Panc1 (cell line): ENCODE measurements around the gene GRAMD1C. TPM values are rescaled to one million over a fixed set of nuclear protein-coding genes. Genes with fewer than 3 reads are reported as not detected.

Source experiments
- ATAC-seq: fragments of 200-7000 bp; cut with Tn5 transposase; 2 replicates; pipeline ENCODE4 v1.9.1; 2020; ENCODE audit warnings: mild to moderate bottlenecking, moderate library complexity
- BruUV-seq: library from RNA; stranded (reverse); fragments of 400-500 nt; replicated peaks from 2 replicates; lab custom pipeline; 2021; lab: Mats Ljungman, UMichigan
- CTCF ChIA-PET: fragments of 300-600 bp; sonication (Branson Sonifier 250); formaldehyde crosslinking; loops from one replicate; lab custom pipeline; 2022; ENCODE audit warnings: antibody characterized with exemption; lab: Charles Lee
- POLR2A ChIA-PET: fragments of 300-600 bp; sonication (Branson Sonifier 250); formaldehyde crosslinking; loops from one replicate; lab custom pipeline; 2022; ENCODE audit warnings: antibody characterized with exemption; lab: Charles Lee
- DNase-seq: peaks from one replicate; pipeline ENCODE4 v3.0.0-alpha.2; 2010; ENCODE audit warnings: low read depth, low spot score
- H3K27ac ChIP-seq: 2 replicates; pipeline ENCODE4 v1.5.1; 2011; ENCODE audit warnings: mild to moderate bottlenecking, low read length, inconsistent platforms
- H3K27me3 ChIP-seq: fragments of 200-500 bp; sonication (Bioruptor generic); 2 replicates; pipeline ENCODE4 v1.6.0; 2014; ENCODE audit warnings: low read length, inconsistent platforms; ENCODE audit not compliant: control insufficient read depth, insufficient read depth
- H3K36me3 ChIP-seq: fragments of 200-500 bp; sonication (Bioruptor generic); 2 replicates; pipeline ENCODE4 v1.5.1; 2014; ENCODE audit warnings: inconsistent platforms, mild to moderate bottlenecking, low read length, moderate library complexity; ENCODE audit not compliant: control insufficient read depth, insufficient read depth
- H3K4me1 ChIP-seq: 2 replicates; pipeline ENCODE4 v1.5.1; 2011; ENCODE audit warnings: inconsistent platforms, mild to moderate bottlenecking, low read length, moderate library complexity; ENCODE audit not compliant: control insufficient read depth, insufficient read depth
- H3K4me3 ChIP-seq, 2 experiments: 2 replicates each; pipeline ENCODE4 v1.5.1; 2011 to 2012; ENCODE audit warnings: low read depth in 2 of 2, low read length in 2 of 2, mild to moderate bottlenecking in 2 of 2, inconsistent platforms in 1 of 2, moderate library complexity in 1 of 2
- H3K9me3 ChIP-seq: fragments of 200-500 bp; sonication (Bioruptor generic); 2 replicates; pipeline ENCODE4 v1.5.1; 2014; ENCODE audit warnings: low read depth, mild to moderate bottlenecking, inconsistent platforms, low read length, moderate library complexity; ENCODE audit not compliant: control insufficient read depth, insufficient read depth
- CTCF ChIP-seq: fragments of 450-650 bp; IDR thresholded peaks from 2 replicates; pipeline ENCODE4 v1.5.1; 2017; ENCODE audit warnings: mild to moderate bottlenecking
- POLR2AphosphoS5 ChIP-seq: IDR thresholded peaks from 2 replicates; pipeline ENCODE4 v1.6.1; 2012; ENCODE audit warnings: mild to moderate bottlenecking, low read depth, low read length, moderate library complexity
- SIN3A ChIP-seq: IDR thresholded peaks from 2 replicates; pipeline ENCODE4 v1.6.1; 2012; ENCODE audit warnings: low read depth, mild to moderate bottlenecking, low read length, moderate library complexity, borderline replicate concordance; ENCODE audit not compliant: insufficient read depth
- TCF7L2 ChIP-seq: IDR thresholded peaks from 2 replicates; pipeline ENCODE4 v1.6.1; 2011; ENCODE audit warnings: mild to moderate bottlenecking, low read depth, low read length, inconsistent platforms
- in situ Hi-C: cut with HindIII; loops from 2 replicates; pipeline ENCODE4 v1.10.0; 2016; ENCODE audit warnings: low sequenced_read_pairs, low pct_unique_long_range_greater_than_20kb
- intact Hi-C: fragments of 100-400 bp; cut with micrococcal nuclease; formaldehyde crosslinking; loops from one replicate; pipeline ENCODE4 v1.10.0; 2022; ENCODE audit not compliant: unreplicated experiment
- total RNA-seq: library from RNA; stranded (reverse); gene quantifications from one replicate; pipeline ENCODE4 v1.2.1, GENCODE V29; 2021; ENCODE audit not compliant: unreplicated experiment
- TF ChIP-seq, protein P1 (sequence below), 2 experiments: IDR thresholded peaks; 2 replicates each; pipeline ENCODE4 v1.6.1; 2011 to 2012; ENCODE audit warnings: low read depth in 2 of 2, control low read depth in 1 of 2, low read length in 1 of 2, mild to moderate bottlenecking in 1 of 2, moderate library complexity in 1 of 2; ENCODE audit not compliant: insufficient read depth in 1 of 2

GRAMD1C gene
- total RNA-seq, 1 experiment from 2014 or later = 3.9 TPM

DNA sequence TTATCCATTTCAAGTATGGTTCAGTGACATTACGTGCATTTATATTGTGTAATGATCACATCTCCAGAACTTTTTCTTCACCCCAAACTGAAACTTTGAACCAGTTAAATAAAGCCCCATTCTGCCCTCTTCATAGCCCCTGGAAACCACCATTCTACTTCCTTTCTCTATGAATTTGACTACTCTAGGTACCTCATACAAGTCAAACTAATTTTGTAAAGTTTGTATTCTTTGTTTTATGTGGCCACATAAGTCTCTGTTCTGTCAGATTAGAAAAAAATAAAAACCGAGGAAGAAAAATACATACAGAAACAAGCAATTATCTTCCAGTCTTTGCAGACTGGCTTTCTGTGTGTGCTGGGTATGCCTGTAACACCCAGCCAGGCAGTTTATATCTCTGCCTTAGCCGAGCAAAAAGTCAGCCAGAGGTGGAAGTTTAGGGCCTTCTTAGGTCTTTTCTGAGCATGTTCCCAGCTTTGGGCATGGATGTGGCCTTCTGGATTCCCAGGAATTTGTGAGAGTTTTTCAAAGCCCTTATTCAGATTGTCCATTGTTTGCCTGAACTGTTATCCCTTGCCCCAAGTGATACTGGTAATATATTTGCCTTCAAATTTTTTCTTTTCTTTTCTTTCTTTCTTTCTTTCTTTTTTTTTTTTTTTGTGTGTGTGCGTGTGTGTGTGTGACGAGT is 6.0 kb upstream of the GRAMD1C start:
- Histone ChIP-seq H3K4me3 (no peak overlapping the region), H3K4me1 (peaks cover 3% of the 10 kb centered on the region; the same call in 1 of the 2 replicates), H3K9me3 (peaks cover 6% of the 10 kb centered on the region; the same call in 1 of the 2 replicates), H3K27ac (no peak overlapping the region), H3K36me3 (no peaks in the 10 kb centered on the region), H3K27me3 (no peaks in the 10 kb centered on the region)
- TF ChIP-seq POLR2AphosphoS5 (no peak), CTCF (no peak)
- in situ Hi-C loops = no loop called here
- no TSS peak for BruUV-seq
- intact Hi-C loops = no loop called here
- ATAC-seq (no peak), DNase-seq (no peak)
- POLR2A ChIA-PET = no interaction called here
- CTCF ChIA-PET = no interaction called here

GRCh38 chr3:113834983-113835382 is 3.6 kb upstream of the GRAMD1C start:
- ChIA-PET CTCF (interaction anchor here (1.0 kb wide), 1 partner anchor 10 kb away, joined by 3 read pairs; no protein-coding TSS in a partner anchor), POLR2A (interaction anchor here (0.7 kb wide), 1 partner anchor 235 kb away, joined by 3 read pairs; no protein-coding TSS in a partner anchor)
- no peak overlapping the region for H3K4me3 ChIP-seq
- no peak overlapping the region for H3K27ac ChIP-seq
- peaks cover 3% of the 10 kb centered on the region; the same call in 1 of the 2 replicates for H3K4me1 ChIP-seq
- ATAC-seq (no peak), DNase-seq (no peak)
- peaks cover 6% of the 10 kb centered on the region; the same call in 1 of the 2 replicates for H3K9me3 ChIP-seq
- H3K27me3 ChIP-seq = no peaks in the 10 kb centered on the region
- H3K36me3 ChIP-seq = no peaks in the 10 kb centered on the region
- no TSS peak for BruUV-seq
- intact Hi-C loops (no loop called here), in situ Hi-C loops (no loop called here)
- TF ChIP-seq CTCF (no peak), TCF7L2 (no peak), SIN3A (no peak), POLR2AphosphoS5 (no peak)
- TF ChIP-seq, protein P1, sequence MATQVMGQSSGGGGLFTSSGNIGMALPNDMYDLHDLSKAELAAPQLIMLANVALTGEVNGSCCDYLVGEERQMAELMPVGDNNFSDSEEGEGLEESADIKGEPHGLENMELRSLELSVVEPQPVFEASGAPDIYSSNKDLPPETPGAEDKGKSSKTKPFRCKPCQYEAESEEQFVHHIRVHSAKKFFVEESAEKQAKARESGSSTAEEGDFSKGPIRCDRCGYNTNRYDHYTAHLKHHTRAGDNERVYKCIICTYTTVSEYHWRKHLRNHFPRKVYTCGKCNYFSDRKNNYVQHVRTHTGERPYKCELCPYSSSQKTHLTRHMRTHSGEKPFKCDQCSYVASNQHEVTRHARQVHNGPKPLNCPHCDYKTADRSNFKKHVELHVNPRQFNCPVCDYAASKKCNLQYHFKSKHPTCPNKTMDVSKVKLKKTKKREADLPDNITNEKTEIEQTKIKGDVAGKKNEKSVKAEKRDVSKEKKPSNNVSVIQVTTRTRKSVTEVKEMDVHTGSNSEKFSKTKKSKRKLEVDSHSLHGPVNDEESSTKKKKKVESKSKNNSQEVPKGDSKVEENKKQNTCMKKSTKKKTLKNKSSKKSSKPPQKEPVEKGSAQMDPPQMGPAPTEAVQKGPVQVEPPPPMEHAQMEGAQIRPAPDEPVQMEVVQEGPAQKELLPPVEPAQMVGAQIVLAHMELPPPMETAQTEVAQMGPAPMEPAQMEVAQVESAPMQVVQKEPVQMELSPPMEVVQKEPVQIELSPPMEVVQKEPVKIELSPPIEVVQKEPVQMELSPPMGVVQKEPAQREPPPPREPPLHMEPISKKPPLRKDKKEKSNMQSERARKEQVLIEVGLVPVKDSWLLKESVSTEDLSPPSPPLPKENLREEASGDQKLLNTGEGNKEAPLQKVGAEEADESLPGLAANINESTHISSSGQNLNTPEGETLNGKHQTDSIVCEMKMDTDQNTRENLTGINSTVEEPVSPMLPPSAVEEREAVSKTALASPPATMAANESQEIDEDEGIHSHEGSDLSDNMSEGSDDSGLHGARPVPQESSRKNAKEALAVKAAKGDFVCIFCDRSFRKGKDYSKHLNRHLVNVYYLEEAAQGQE (IDR thresholded peaks at IDR 0.05; ENCODE audit: insufficient read depth in 1 of 2, low read depth in 2 of 2, low read length in 1 of 2) = no peak
